GM19468 (cell line): ENCODE results near the gene SRPRA.

ENCODE experiments used
- ATAC-seq: cut with Tn5 transposase; IDR thresholded peaks from one replicate; pipeline ENCODE4 v1.9.1; 2021; ENCODE audit warnings: mild to moderate bottlenecking, moderate library complexity, moderate number of reproducible peaks; ENCODE audit not compliant: unreplicated experiment; ENCODE audit errors: extremely low read depth

The SRPRA gene

GRCh38 chr11:126232683-126233082 lies 36.0 kb downstream of the SRPRA start:
- no peak for ATAC-seq

DNA sequence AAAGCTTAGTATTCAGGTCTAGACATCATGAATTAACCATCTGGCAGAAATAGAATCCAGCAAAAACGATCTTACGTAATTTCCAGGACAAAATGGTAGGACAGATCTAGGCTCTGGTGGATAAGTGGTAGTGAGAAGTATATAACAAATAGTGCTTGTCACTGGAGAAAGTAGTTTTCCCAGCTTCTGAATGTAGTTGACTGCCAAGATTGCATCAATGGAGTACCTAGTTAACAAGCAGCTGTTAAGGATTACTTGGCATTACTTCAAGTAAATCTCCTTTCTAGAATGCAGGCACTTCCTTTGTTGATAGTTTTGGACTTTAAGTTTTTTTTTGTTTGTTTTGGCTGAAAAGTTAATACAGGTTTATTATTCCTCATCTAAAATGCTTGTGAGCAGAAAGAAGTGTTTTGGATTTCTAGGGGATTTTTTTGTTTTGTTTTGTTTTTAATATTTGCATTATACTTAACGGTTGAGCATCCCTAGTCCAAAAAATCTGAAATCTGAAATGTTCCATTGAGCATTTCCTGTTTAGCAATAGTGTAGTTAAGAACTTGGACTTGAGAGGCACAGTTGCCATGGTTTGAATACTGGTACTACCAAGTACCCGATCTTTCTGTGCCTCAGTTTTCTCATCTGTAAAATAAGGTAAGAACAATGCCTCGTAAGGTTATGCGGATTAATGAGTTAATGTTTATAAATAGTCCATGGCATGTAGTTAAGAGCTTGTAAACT lies 36.8 kb downstream of the SRPRA start:
- no peak for ATAC-seq

DNA sequence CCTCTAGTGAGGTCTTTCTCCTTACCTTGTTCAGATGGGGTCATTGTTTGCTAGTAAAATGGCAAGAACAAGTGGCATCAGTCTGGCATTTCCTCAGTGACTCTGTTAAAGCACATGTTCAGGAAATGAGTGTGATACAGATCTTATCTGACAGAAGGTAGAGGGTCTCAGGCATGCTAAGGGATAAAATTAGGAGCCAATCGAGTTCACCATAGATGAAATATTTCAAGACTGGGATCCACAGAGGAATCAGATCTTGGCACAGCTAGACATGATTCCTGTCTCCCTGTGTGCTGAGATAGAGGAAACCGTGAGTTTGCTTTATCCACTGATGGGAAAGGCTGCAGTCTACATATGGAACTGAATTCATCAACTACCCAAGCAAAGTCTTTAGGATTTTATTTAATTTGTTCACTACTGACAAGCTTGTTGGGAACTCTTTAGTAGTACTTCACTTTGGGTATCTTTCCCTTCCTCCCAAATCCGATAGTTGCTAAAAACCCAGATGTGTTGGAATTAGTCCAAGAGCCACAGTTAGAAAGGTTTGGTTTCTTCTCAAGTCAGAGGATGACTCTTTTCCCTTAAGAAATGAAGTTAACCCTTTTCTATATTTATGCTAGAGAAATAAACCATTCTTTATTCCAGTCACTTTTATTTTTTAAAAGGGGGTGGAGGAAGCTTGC lies 38.7 kb downstream of the SRPRA start:
- no peak for ATAC-seq

- ATAC-seq, result no peak
These were observed 42.2 kb downstream of the SRPRA start for GRCh38 chr11:126226334-126227084.

GRCh38 chr11:126225295-126225665 lies 43.4 kb downstream of the SRPRA start:
- ATAC-seq, result no peak

DNA sequence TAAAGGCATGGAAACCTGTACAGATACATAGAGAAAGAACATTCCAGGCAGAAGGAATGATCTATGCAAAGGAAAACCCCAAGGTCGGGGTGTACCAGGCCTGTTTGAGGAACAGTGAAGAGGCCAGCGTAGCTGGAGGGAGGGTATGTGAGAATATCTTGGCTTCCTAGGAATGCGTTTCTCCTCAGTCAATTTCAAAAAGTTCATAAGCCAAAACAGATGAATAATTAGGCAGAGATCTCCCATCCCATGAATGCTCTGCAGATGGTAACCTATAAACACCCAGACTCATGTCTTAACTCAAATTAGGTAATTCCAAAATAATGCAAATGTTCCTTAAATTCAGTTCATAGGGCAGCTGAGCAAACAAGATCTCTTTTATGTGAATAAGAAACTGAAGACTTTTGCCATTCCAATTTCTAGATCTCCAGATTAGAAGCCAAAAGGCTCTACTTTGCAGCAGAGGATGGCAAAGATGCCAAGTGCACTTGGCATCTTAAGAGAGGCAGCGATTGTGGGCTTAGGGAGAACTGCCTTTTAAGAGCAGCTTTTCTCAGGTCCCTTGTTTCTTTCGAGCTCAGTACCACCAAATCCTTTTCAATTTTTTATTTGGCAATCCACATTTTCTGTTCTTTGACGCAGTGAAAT lies 43.9 kb downstream of the SRPRA start:
- no peak for ATAC-seq

DNA sequence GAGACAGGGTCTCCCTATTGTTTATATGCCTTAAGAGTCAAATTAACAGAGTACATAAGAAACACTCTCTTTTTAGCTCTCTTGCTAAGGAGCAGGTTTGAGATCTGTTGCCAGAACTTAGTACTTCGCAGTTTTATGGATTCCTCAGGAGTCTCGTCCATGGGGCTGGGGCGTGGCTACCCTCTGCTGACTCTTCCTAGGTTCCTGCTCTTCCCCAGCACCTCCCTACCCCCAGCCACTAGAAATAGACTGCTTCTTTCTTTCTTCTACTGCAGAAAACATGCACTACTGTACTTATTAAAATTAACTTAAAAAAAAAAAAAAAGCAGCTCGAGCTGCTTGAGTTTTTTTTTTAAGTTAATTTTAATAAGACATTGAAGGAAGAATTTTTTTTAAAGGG lies 49.1 kb downstream of the SRPRA start:
- no peak for ATAC-seq

DNA sequence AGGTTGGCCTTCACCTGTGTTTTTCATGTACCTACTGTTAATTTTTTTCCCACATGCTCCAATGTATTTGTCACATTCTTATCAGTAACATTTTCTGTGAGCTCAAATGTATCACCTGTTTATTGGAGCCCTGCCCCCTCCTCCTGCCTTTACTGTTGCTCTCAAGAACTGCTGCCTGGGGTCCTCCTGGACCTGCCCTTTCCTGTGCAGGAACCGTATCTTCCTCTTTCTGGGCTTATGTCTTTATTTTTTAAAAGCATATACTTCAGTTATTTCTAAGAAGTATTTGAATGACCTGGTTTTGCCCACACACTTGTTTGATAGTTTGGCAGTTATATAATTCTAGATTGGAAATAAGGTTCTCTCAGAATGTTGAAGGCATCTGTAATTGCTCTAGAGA lies 51.2 kb downstream of the SRPRA start:
- no peak for ATAC-seq

GRCh38 chr11:126216526-126217305 lies 52.0 kb downstream of the SRPRA start:
- ATAC-seq, result no peak

- ATAC-seq, result no peak
These were observed 53.9 kb downstream of the SRPRA start for GRCh38 chr11:126214841-126215240.

- ATAC-seq, result no peak
These were observed 54.3 kb downstream of the SRPRA start for GRCh38 chr11:126214441-126214840.
